ENCODE measurements around the gene ABCB1.

DNA sequence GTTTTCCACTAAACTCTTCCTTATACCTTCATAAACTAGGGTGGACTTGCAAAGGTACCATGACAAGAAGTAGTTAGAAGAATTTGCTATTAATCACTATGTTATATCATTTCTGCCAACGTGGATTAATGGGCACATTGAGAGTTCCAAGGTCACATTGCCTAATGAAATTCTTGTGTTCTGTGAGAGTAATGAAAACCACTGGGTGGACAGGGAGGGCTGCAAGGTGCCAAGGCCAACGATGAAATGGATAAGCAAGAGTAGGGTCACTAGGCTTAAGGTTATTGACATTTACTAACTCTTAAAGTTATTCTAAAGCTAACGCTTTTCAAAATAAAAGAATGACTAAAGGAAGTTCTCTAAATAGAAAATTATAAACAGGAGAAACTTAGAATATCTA lies 118.6 kb downstream of the ABCB1 start:
- TF ChIP-seq, protein P1, sequence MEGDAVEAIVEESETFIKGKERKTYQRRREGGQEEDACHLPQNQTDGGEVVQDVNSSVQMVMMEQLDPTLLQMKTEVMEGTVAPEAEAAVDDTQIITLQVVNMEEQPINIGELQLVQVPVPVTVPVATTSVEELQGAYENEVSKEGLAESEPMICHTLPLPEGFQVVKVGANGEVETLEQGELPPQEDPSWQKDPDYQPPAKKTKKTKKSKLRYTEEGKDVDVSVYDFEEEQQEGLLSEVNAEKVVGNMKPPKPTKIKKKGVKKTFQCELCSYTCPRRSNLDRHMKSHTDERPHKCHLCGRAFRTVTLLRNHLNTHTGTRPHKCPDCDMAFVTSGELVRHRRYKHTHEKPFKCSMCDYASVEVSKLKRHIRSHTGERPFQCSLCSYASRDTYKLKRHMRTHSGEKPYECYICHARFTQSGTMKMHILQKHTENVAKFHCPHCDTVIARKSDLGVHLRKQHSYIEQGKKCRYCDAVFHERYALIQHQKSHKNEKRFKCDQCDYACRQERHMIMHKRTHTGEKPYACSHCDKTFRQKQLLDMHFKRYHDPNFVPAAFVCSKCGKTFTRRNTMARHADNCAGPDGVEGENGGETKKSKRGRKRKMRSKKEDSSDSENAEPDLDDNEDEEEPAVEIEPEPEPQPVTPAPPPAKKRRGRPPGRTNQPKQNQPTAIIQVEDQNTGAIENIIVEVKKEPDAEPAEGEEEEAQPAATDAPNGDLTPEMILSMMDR (conservative IDR thresholded peaks at IDR 0.05): no peak
- no peak for TF ChIP-seq ZFX (IDR thresholded peaks at IDR 0.05)

Data from C4-2B (cell line).